Measurements from ENCODE around the gene RPS16. TPM values are rescaled to one million over a fixed set of nuclear protein-coding genes. Genes with fewer than 3 reads are reported as not detected.

RPS16 gene
- total and polyA plus RNA-seq, 2 of the 13 experiments (the other 11 are each of a cell fraction or from before 2014, with no cell fraction given) = 488 to 2,583 TPM

DNA sequence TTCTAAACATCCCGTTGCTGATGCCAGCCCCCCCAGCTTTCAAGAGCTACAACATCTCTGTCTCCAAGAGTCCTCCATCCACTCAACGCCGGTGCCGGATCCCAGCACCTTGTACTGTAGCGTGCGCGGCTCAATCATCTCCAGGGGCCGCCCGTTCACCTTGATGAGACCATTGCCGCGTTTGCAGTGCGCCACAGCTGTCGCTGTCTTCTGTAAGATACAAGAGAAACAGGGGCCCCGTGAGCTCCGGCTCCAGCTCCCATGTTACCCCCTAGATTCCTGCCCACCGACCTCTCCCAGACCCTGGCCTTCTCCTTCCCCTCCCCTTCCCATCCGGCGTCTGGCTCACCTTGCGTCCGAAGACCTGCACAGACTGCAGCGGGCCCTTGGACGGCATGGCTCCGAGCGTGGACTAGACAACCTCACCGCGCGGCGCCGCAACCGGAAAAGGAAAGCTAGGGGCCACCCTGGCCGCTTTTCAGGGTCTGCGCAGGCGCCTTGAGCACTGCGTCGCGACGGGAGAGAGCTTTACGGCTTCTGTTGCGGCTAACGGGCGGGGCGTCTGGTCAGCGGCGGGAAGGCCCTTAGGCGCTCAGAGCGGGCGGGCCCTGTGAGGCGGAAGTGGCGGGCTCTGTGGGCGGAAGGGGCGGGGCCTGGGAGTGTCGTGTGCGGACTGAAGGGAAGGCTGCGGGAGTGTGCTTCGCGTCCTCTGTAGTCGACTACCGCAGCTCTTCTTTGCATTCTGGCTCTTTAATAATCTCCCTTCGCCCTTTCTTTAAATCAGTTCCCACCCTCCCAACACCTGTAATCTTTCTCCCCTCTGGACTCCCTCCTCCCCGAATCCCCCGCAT, at the start of gene RPS16 (continued):
- no peak for TF ChIP-seq ZUFSP (CRISPR knock-in tag; IDR thresholded peaks at IDR 0.05; ENCODE audit: borderline replicate concordance)
- TF ChIP-seq ZBTB20 (CRISPR knock-in tag; IDR thresholded peaks at IDR 0.05; ENCODE audit: borderline replicate concordance, low read depth) = peak; percentile 49; the same call in 1 of the 2 replicates
- no peak; the same call in 1 of the 2 replicates for TF ChIP-seq ZNF564 (CRISPR knock-in tag; IDR thresholded peaks at IDR 0.05)
- peak; percentile 89 for TF ChIP-seq MEIS1 (CRISPR knock-in tag; IDR thresholded peaks at IDR 0.05; ENCODE audit: borderline replicate concordance)
- TF ChIP-seq THAP9 (CRISPR knock-in tag; IDR thresholded peaks at IDR 0.05; ENCODE audit: borderline replicate concordance) = peak; percentile 94
- TF ChIP-seq HMG20B (CRISPR knock-in tag; conservative IDR thresholded peaks at IDR 0.05) = no peak
- TF ChIP-seq, protein P1, sequence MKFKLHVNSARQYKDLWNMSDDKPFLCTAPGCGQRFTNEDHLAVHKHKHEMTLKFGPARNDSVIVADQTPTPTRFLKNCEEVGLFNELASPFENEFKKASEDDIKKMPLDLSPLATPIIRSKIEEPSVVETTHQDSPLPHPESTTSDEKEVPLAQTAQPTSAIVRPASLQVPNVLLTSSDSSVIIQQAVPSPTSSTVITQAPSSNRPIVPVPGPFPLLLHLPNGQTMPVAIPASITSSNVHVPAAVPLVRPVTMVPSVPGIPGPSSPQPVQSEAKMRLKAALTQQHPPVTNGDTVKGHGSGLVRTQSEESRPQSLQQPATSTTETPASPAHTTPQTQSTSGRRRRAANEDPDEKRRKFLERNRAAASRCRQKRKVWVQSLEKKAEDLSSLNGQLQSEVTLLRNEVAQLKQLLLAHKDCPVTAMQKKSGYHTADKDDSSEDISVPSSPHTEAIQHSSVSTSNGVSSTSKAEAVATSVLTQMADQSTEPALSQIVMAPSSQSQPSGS (CRISPR knock-in tag; IDR thresholded peaks at IDR 0.05) = peak; percentile 63; the same call in 1 of the 2 replicates
- TF ChIP-seq ZNF17 (CRISPR knock-in tag; IDR thresholded peaks at IDR 0.05) = no peak
- TF ChIP-seq, protein P2, sequence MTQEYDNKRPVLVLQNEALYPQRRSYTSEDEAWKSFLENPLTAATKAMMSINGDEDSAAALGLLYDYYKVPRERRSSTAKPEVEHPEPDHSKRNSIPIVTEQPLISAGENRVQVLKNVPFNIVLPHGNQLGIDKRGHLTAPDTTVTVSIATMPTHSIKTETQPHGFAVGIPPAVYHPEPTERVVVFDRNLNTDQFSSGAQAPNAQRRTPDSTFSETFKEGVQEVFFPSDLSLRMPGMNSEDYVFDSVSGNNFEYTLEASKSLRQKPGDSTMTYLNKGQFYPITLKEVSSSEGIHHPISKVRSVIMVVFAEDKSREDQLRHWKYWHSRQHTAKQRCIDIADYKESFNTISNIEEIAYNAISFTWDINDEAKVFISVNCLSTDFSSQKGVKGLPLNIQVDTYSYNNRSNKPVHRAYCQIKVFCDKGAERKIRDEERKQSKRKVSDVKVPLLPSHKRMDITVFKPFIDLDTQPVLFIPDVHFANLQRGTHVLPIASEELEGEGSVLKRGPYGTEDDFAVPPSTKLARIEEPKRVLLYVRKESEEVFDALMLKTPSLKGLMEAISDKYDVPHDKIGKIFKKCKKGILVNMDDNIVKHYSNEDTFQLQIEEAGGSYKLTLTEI (CRISPR knock-in tag; conservative IDR thresholded peaks at IDR 0.05) = no peak
- TF ChIP-seq PHF5A (CRISPR knock-in tag; IDR thresholded peaks at IDR 0.05; ENCODE audit: low read depth, unreplicated experiment) = no peak
- TF ChIP-seq ZNF589 (CRISPR knock-in tag; conservative IDR thresholded peaks at IDR 0.05) = no peak
- no peak for TF ChIP-seq ZNF20 (CRISPR knock-in tag; IDR thresholded peaks at IDR 0.05)
- TF ChIP-seq ZFP82 (CRISPR knock-in tag; IDR thresholded peaks at IDR 0.05; ENCODE audit: borderline replicate concordance) = peak; percentile 81; the same call in 1 of the 2 replicates
- TF ChIP-seq JDP2 (CRISPR knock-in tag; IDR thresholded peaks at IDR 0.05; ENCODE audit: borderline replicate concordance) = no peak; the same call in 1 of the 2 replicates
- TF ChIP-seq ZNF619 (CRISPR knock-in tag; IDR thresholded peaks at IDR 0.05) = peak; percentile 95
- no peak for TF ChIP-seq FLYWCH1 (CRISPR knock-in tag; IDR thresholded peaks at IDR 0.05)
- TF ChIP-seq TBX3 (IDR thresholded peaks at IDR 0.05; ENCODE audit: borderline replicate concordance) = no peak
- peak; percentile 92 for TF ChIP-seq PHF8 (CRISPR knock-in tag; IDR thresholded peaks at IDR 0.05)
- TF ChIP-seq ZNF121 (CRISPR knock-in tag; IDR thresholded peaks at IDR 0.05) = peak; percentile 35; the same call in 1 of the 2 replicates
- 0 out of 2 replicates have a peak, but pooled peaks have one; percentile 32 for TF ChIP-seq ZFP41 (CRISPR knock-in tag; IDR thresholded peaks at IDR 0.05; ENCODE audit: borderline replicate concordance)
- TF ChIP-seq ZNF335 (CRISPR knock-in tag; IDR thresholded peaks at IDR 0.05) = peak; percentile 90; the same call in 1 of the 2 replicates

Measured in HepG2 (cell line).